ENCODE results near the gene TMEM138.

DNA sequence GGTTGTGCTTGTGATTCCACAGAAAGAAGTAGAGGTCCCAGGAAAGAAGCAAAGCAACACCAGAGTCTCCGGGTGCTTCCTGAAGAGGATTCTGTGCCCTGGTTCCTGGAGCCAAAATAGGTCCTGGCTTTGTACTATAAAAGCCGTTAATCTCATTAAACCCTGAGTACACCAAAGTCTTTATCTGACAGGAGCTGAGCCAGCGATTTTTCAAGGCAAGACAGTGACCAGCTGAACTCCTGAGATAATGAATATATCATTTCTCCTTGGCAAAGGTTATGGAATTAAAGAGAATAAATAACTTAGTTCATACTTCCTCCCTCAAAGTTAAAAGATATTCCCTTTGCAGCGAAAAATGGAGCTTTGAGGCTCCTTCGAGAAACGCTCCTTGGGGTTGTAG lies 5.2 kb downstream of the TMEM138 start:
- TF ChIP-seq POLR2A (IDR thresholded peaks at IDR 0.05; ENCODE audit: low read length) = no peak
- TF ChIP-seq GATA1 (IDR thresholded peaks at IDR 0.05; ENCODE audit: low read depth, low read length) = peak; percentile 37

Measured in erythroblast (primary cell).